HepG2 (cell line): ENCODE data around the gene EMC9. TPM values are rescaled to one million over a fixed set of nuclear protein-coding genes. Genes with fewer than 3 reads are reported as not detected.

Experiments used
- ERF ChIP-seq: IDR thresholded peaks from 2 replicates; pipeline ENCODE4 v1.6.1; 2018; ENCODE audit warnings: missing biosample characterization, missing genetic modification reagents
- KLF11 ChIP-seq: IDR thresholded peaks from 2 replicates; pipeline ENCODE4 v1.6.1; 2016; ENCODE audit warnings: missing compliant biosample characterization
- MTA1 ChIP-seq: sonication (generic); formaldehyde crosslinking; IDR thresholded peaks from 2 replicates; pipeline ENCODE4 v1.4.0; 2020; ENCODE audit warnings: missing genetic modification reagents, mild to moderate bottlenecking, borderline replicate concordance
- PRPF4 ChIP-seq: fragments of 200-400 bp; formaldehyde crosslinking; IDR thresholded peaks from 2 replicates; pipeline ENCODE4 v1.6.1; 2016; ENCODE audit warnings: low read length, low read depth; ENCODE audit not compliant: poor library complexity, severe bottlenecking
- SOX5 ChIP-seq: IDR thresholded peaks from 2 replicates; pipeline ENCODE4 v1.6.1; 2016; ENCODE audit warnings: borderline replicate concordance
- SRF ChIP-seq: IDR thresholded peaks from 2 replicates; pipeline ENCODE4 v1.6.1; 2011; ENCODE audit warnings: mild to moderate bottlenecking, low read depth, low read length, moderate library complexity
- ZFYVE20 ChIP-seq: sonication (generic); formaldehyde crosslinking; IDR thresholded peaks from 2 replicates; pipeline ENCODE4 v1.8.0; 2023; ENCODE audit warnings: low read depth, mild to moderate bottlenecking, moderate library complexity, missing genetic modification reagents, borderline replicate concordance
- ZNF557 ChIP-seq: sonication (generic); formaldehyde crosslinking; IDR thresholded peaks from 2 replicates; pipeline ENCODE4 v1.4.0; 2020; ENCODE audit warnings: missing genetic modification reagents
- ZNF570 ChIP-seq: sonication (generic); formaldehyde crosslinking; IDR thresholded peaks from 2 replicates; pipeline ENCODE4 v1.4.0; 2020; ENCODE audit warnings: mild to moderate bottlenecking, missing genetic modification reagents, borderline replicate concordance
- ZNF652 ChIP-seq: IDR thresholded peaks from 2 replicates; pipeline ENCODE4 v1.6.1; 2016; ENCODE audit warnings: low read depth, borderline replicate concordance
- ZSCAN31 ChIP-seq: sonication (generic); formaldehyde crosslinking; IDR thresholded peaks from 2 replicates; pipeline ENCODE4 v1.5.0; 2020; ENCODE audit warnings: low read depth, mild to moderate bottlenecking, missing genetic modification reagents
- polyA plus RNA-seq, 8 experiments: library from polyadenylated mRNA; depleted of rRNA in 3 of 8; stranded (reverse) in 7 of 8; unstranded in 1 of 8; fragments of >200 nt; fragmentation: Illumina TruSeq in 4 of 8; extraction: Trizol in 4 of 8; gene quantifications; 2 replicates each; pipeline versions ENCODE4 v1.2.1 to v1.2.3, GENCODE V29; 2011 to 2016; ENCODE audit warnings: low read depth in 4 of 8, missing spikeins in 1 of 8, mixed read lengths in 1 of 8; ENCODE audit not compliant: insufficient read depth in 1 of 8
- total RNA-seq, 5 experiments: library from RNA; depleted of rRNA; stranded (reverse); fragments of >200 nt; fragmentation: Illumina TruSeq; extraction: Trizol; gene quantifications; 2 replicates each; pipeline ENCODE4 v1.2.3, GENCODE V29; 2016; ENCODE audit warnings: low read depth in 1 of 5
- TF ChIP-seq, protein P1 (sequence below): sonication (generic); formaldehyde crosslinking; IDR thresholded peaks from 2 replicates; pipeline ENCODE4 v1.5.0; 2020; ENCODE audit warnings: mild to moderate bottlenecking, missing genetic modification reagents
- TF ChIP-seq, protein P2 (sequence below): IDR thresholded peaks from 2 replicates; pipeline ENCODE4 v1.6.1; 2016; ENCODE audit warnings: missing compliant biosample characterization, missing genetic modification reagents, borderline replicate concordance
- TF ChIP-seq, protein P3 (sequence below): sonication (generic); formaldehyde crosslinking; IDR thresholded peaks from 2 replicates; pipeline ENCODE4 v1.5.1; 2020; ENCODE audit warnings: mild to moderate bottlenecking, missing genetic modification reagents, borderline replicate concordance
- TF ChIP-seq, protein P4 (sequence below): sonication (generic); formaldehyde crosslinking; IDR thresholded peaks from 2 replicates; pipeline ENCODE4 v1.8.0; 2022; ENCODE audit warnings: low read depth, missing genetic modification reagents
- TF ChIP-seq, protein P5 (sequence below): IDR thresholded peaks from 2 replicates; pipeline ENCODE4 v1.6.1; 2018; ENCODE audit warnings: missing genetic modification reagents, mild to moderate bottlenecking, missing compliant biosample characterization
- TF ChIP-seq, protein P6 (sequence below): sonication (generic); formaldehyde crosslinking; IDR thresholded peaks from 2 replicates; pipeline ENCODE4 v1.4.0; 2020; ENCODE audit warnings: missing genetic modification reagents

Gene EMC9
- total and polyA plus RNA-seq, 2 of the 13 experiments (the other 11 are each of a cell fraction or from before 2014, with no cell fraction given): 60.5 to 78.7 TPM

DNA sequence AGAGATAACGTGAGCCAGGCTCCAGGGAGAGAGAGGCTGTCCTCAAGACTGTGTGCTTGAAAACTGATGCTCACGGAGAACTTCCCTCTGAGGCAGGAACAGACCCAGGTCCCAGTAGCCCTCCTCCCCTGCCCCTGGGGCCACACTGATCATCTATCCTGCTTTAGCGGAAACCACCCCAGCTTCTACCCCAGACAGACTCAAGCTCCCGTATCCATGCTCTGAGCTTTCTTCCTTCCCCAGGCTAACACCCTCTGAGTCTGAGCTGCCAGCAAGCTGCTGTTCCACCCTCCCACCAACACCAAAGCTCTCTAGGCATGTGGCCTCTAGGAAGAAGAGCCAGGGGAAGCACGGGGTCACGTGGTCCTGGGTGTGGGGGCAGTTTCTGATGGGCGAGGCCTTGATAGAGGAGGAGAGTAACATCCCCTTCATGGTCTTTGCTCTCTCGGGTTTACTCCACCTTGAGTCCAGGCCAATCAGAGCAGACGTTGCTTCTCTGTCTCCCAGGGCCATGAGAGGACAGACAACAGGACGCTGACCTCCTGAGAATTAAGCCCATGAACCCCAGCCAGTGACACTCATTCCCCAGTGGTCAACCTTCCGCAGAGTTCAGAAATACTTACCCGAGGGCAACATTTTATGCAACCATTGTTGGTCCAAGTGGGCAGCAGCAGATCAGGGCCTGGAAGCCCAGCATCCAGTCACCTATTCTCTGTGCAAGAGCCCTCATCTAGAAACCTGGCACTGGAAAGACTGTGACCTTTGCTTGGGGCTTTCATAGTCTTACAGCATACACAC is 45.9 kb downstream of the EMC9 start (continued):
- TF ChIP-seq SRF (peak; percentile 32; the same call in 1 of the 2 replicates), KLF11 (CRISPR knock-in tag) (peak; percentile 99), ERF (CRISPR knock-in tag) (peak; percentile 100), MTA1 (CRISPR knock-in tag) (peak; percentile 82; the same call in 1 of the 2 replicates), ZFYVE20 (0 out of 2 replicates have a peak, but pooled peaks have one; percentile 63), ZNF570 (peak; percentile 96), SOX5 (peak; percentile 88), ZSCAN31 (CRISPR knock-in tag) (peak; percentile 90), ZNF652 (CRISPR knock-in tag) (peak; percentile 68; the same call in 1 of the 2 replicates), ZNF557 (CRISPR knock-in tag) (peak; percentile 99), PRPF4 (no peak)
- TF ChIP-seq, protein P1, sequence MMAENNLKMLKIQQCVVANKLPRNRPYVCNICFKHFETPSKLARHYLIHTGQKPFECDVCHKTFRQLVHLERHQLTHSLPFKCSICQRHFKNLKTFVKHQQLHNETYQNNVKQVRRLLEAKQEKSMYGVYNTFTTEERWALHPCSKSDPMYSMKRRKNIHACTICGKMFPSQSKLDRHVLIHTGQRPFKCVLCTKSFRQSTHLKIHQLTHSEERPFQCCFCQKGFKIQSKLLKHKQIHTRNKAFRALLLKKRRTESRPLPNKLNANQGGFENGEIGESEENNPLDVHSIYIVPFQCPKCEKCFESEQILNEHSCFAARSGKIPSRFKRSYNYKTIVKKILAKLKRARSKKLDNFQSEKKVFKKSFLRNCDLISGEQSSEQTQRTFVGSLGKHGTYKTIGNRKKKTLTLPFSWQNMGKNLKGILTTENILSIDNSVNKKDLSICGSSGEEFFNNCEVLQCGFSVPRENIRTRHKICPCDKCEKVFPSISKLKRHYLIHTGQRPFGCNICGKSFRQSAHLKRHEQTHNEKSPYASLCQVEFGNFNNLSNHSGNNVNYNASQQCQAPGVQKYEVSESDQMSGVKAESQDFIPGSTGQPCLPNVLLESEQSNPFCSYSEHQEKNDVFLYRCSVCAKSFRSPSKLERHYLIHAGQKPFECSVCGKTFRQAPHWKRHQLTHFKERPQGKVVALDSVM (CRISPR knock-in tag): no peak
- TF ChIP-seq, protein P2, sequence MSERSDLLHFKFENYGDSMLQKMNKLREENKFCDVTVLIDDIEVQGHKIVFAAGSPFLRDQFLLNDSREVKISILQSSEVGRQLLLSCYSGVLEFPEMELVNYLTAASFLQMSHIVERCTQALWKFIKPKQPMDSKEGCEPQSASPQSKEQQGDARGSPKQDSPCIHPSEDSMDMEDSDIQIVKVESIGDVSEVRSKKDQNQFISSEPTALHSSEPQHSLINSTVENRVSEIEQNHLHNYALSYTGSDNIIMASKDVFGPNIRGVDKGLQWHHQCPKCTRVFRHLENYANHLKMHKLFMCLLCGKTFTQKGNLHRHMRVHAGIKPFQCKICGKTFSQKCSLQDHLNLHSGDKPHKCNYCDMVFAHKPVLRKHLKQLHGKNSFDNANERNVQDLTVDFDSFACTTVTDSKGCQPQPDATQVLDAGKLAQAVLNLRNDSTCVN: peak; percentile 96
- TF ChIP-seq, protein P3, sequence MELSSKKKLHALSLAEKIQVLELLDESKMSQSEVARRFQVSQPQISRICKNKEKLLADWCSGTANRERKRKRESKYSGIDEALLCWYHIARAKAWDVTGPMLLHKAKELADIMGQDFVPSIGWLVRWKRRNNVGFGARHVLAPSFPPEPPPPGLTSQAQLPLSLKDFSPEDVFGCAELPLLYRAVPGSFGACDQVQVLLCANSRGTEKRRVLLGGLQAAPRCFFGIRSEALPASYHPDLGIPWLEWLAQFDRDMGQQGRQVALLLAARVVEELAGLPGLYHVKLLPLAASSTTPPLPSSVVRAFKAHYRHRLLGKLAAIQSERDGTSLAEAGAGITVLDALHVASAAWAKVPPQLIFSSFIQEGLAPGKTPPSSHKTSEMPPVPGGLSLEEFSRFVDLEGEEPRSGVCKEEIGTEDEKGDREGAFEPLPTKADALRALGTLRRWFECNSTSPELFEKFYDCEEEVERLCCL (CRISPR knock-in tag): peak; percentile 94; the same call in 1 of the 2 replicates
- TF ChIP-seq, protein P4, sequence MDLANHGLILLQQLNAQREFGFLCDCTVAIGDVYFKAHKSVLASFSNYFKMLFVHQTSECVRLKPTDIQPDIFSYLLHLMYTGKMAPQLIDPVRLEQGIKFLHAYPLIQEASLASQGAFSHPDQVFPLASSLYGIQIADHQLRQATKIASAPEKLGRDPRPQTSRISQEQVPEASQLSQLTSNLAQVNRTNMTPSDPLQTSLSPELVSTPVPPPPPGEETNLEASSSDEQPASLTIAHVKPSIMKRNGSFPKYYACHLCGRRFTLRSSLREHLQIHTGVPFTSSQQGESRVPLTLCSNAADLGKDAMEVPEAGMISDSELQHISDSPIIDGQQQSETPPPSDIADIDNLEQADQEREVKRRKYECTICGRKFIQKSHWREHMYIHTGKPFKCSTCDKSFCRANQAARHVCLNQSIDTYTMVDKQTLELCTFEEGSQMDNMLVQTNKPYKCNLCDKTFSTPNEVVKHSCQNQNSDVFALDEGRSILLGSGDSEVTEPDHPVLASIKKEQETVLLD (CRISPR knock-in tag): no peak
- TF ChIP-seq, protein P5, sequence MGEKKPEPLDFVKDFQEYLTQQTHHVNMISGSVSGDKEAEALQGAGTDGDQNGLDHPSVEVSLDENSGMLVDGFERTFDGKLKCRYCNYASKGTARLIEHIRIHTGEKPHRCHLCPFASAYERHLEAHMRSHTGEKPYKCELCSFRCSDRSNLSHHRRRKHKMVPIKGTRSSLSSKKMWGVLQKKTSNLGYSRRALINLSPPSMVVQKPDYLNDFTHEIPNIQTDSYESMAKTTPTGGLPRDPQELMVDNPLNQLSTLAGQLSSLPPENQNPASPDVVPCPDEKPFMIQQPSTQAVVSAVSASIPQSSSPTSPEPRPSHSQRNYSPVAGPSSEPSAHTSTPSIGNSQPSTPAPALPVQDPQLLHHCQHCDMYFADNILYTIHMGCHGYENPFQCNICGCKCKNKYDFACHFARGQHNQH (CRISPR knock-in tag): peak; percentile 98
- TF ChIP-seq, protein P6, sequence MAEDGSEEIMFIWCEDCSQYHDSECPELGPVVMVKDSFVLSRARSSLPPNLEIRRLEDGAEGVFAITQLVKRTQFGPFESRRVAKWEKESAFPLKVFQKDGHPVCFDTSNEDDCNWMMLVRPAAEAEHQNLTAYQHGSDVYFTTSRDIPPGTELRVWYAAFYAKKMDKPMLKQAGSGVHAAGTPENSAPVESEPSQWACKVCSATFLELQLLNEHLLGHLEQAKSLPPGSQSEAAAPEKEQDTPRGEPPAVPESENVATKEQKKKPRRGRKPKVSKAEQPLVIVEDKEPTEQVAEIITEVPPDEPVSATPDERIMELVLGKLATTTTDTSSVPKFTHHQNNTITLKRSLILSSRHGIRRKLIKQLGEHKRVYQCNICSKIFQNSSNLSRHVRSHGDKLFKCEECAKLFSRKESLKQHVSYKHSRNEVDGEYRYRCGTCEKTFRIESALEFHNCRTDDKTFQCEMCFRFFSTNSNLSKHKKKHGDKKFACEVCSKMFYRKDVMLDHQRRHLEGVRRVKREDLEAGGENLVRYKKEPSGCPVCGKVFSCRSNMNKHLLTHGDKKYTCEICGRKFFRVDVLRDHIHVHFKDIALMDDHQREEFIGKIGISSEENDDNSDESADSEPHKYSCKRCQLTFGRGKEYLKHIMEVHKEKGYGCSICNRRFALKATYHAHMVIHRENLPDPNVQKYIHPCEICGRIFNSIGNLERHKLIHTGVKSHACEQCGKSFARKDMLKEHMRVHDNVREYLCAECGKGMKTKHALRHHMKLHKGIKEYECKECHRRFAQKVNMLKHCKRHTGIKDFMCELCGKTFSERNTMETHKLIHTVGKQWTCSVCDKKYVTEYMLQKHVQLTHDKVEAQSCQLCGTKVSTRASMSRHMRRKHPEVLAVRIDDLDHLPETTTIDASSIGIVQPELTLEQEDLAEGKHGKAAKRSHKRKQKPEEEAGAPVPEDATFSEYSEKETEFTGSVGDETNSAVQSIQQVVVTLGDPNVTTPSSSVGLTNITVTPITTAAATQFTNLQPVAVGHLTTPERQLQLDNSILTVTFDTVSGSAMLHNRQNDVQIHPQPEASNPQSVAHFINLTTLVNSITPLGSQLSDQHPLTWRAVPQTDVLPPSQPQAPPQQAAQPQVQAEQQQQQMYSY (CRISPR knock-in tag): peak; percentile 16; the same call in 1 of the 2 replicates
